ENCODE measurements around the gene SH3BP4. TPM values are rescaled to one million over a fixed set of nuclear protein-coding genes. Genes with fewer than 3 reads are reported as not detected.
A peak's percentile ranks its signal among the peaks of the same experiment; 100 is the strongest.

The SH3BP4 gene
- total and polyA plus RNA-seq, 2 of the 13 experiments (the other 11 are each of a cell fraction or from before 2014, with no cell fraction given): 34.6 to 99.1 TPM

GRCh38 chr2:234982096-234982834 is 30.4 kb downstream of the SH3BP4 start (continued):
- TF ChIP-seq DMTF1 (CRISPR knock-in tag; IDR thresholded peaks at IDR 0.05): no peak
- TF ChIP-seq ZNF260 (CRISPR knock-in tag; IDR thresholded peaks at IDR 0.05; ENCODE audit: borderline replicate concordance, low read depth): no peak
- TF ChIP-seq, protein P1, sequence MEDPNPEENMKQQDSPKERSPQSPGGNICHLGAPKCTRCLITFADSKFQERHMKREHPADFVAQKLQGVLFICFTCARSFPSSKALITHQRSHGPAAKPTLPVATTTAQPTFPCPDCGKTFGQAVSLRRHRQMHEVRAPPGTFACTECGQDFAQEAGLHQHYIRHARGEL (CRISPR knock-in tag; IDR thresholded peaks at IDR 0.05): no peak
- no peak for TF ChIP-seq ZSCAN29 (CRISPR knock-in tag; conservative IDR thresholded peaks at IDR 0.05)
- no peak for TF ChIP-seq POLR2AphosphoS2 (IDR thresholded peaks at IDR 0.05; ENCODE audit: low read depth, low read length)
- no peak for TF ChIP-seq HCFC1 (IDR thresholded peaks at IDR 0.05; ENCODE audit: low read depth, low read length)
- TF ChIP-seq PHB2 (IDR thresholded peaks at IDR 0.05; ENCODE audit: partially characterized antibody): no peak
- no peak for TF ChIP-seq CC2D1A (CRISPR knock-in tag; IDR thresholded peaks at IDR 0.05)
- TF ChIP-seq SNAI1 (CRISPR knock-in tag; IDR thresholded peaks at IDR 0.05; ENCODE audit: borderline replicate concordance): peak; percentile 47; the same call in 1 of the 2 replicates
- TF ChIP-seq, protein P2, sequence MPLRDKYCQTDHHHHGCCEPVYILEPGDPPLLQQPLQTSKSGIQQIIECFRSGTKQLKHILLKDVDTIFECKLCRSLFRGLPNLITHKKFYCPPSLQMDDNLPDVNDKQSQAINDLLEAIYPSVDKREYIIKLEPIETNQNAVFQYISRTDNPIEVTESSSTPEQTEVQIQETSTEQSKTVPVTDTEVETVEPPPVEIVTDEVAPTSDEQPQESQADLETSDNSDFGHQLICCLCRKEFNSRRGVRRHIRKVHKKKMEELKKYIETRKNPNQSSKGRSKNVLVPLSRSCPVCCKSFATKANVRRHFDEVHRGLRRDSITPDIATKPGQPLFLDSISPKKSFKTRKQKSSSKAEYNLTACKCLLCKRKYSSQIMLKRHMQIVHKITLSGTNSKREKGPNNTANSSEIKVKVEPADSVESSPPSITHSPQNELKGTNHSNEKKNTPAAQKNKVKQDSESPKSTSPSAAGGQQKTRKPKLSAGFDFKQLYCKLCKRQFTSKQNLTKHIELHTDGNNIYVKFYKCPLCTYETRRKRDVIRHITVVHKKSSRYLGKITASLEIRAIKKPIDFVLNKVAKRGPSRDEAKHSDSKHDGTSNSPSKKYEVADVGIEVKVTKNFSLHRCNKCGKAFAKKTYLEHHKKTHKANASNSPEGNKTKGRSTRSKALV (CRISPR knock-in tag; IDR thresholded peaks at IDR 0.05): no peak
- no peak for TF ChIP-seq ZNF724P (CRISPR knock-in tag; IDR thresholded peaks at IDR 0.05; ENCODE audit: borderline replicate concordance)
- TF ChIP-seq ZNF280B (CRISPR knock-in tag; IDR thresholded peaks at IDR 0.05; ENCODE audit: borderline replicate concordance): no peak
- TF ChIP-seq ZNF543 (CRISPR knock-in tag; IDR thresholded peaks at IDR 0.05): no peak
- TF ChIP-seq NCOA1 (CRISPR knock-in tag; IDR thresholded peaks at IDR 0.05): no peak
- no peak; the same call in 1 of the 2 replicates for TF ChIP-seq ZNF746 (CRISPR knock-in tag; IDR thresholded peaks at IDR 0.05)
- TF ChIP-seq, protein P3, sequence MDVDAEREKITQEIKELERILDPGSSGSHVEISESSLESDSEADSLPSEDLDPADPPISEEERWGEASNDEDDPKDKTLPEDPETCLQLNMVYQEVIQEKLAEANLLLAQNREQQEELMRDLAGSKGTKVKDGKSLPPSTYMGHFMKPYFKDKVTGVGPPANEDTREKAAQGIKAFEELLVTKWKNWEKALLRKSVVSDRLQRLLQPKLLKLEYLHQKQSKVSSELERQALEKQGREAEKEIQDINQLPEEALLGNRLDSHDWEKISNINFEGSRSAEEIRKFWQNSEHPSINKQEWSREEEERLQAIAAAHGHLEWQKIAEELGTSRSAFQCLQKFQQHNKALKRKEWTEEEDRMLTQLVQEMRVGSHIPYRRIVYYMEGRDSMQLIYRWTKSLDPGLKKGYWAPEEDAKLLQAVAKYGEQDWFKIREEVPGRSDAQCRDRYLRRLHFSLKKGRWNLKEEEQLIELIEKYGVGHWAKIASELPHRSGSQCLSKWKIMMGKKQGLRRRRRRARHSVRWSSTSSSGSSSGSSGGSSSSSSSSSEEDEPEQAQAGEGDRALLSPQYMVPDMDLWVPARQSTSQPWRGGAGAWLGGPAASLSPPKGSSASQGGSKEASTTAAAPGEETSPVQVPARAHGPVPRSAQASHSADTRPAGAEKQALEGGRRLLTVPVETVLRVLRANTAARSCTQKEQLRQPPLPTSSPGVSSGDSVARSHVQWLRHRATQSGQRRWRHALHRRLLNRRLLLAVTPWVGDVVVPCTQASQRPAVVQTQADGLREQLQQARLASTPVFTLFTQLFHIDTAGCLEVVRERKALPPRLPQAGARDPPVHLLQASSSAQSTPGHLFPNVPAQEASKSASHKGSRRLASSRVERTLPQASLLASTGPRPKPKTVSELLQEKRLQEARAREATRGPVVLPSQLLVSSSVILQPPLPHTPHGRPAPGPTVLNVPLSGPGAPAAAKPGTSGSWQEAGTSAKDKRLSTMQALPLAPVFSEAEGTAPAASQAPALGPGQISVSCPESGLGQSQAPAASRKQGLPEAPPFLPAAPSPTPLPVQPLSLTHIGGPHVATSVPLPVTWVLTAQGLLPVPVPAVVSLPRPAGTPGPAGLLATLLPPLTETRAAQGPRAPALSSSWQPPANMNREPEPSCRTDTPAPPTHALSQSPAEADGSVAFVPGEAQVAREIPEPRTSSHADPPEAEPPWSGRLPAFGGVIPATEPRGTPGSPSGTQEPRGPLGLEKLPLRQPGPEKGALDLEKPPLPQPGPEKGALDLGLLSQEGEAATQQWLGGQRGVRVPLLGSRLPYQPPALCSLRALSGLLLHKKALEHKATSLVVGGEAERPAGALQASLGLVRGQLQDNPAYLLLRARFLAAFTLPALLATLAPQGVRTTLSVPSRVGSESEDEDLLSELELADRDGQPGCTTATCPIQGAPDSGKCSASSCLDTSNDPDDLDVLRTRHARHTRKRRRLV (CRISPR knock-in tag; IDR thresholded peaks at IDR 0.05): no peak
- TF ChIP-seq ESRRA (CRISPR knock-in tag; IDR thresholded peaks at IDR 0.05; ENCODE audit: low read depth): no peak

Measured in HepG2 (cell line).